H4 (cell line): ENCODE results near the gene CAMKMT. TPM values are rescaled to one million over a fixed set of nuclear protein-coding genes. Genes with fewer than 3 reads are reported as not detected.

ENCODE experiments used
- DNase-seq: peaks from one replicate; pipeline ENCODE4 v3.0.0-alpha.2; 2015; ENCODE audit warnings: low spot score
- total RNA-seq: library from RNA; depleted of rRNA; stranded (reverse); fragments of >200 nt; shearing (Covaris generic); gene quantifications from 2 replicates; pipeline ENCODE4 v1.2.3, GENCODE V29; 2014

The CAMKMT gene
- total RNA-seq, 1 experiment from 2014 or later: 4.5 TPM

GRCh38 chr2:44444881-44445280, 83.1 kb downstream of the CAMKMT start:
- DNase-seq: no peak

- DNase-seq: no peak
These were observed 87.2 kb downstream of the CAMKMT start for GRCh38 chr2:44448860-44449527.

GRCh38 chr2:44450082-44450481, 88.3 kb downstream of the CAMKMT start:
- no peak for DNase-seq

- no peak for DNase-seq
These were observed 89.1 kb downstream of the CAMKMT start for GRCh38 chr2:44450806-44451205.

- DNase-seq: no peak
These were observed 90.4 kb downstream of the CAMKMT start for GRCh38 chr2:44452069-44452583.

GRCh38 chr2:44453259-44453658, 91.5 kb downstream of the CAMKMT start:
- no peak for DNase-seq

GRCh38 chr2:44455877-44456276, 94.1 kb downstream of the CAMKMT start:
- DNase-seq: no peak

- DNase-seq: no peak
These were observed 95.2 kb downstream of the CAMKMT start for GRCh38 chr2:44456946-44457345.

- no peak for DNase-seq
These were observed 98.0 kb downstream of the CAMKMT start for GRCh38 chr2:44459739-44460138.

GRCh38 chr2:44462934-44463849, 101.4 kb downstream of the CAMKMT start:
- DNase-seq: no peak

- no peak for DNase-seq
These were observed 102.7 kb downstream of the CAMKMT start for GRCh38 chr2:44464437-44464836.

- DNase-seq: no peak
These were observed 108.4 kb downstream of the CAMKMT start for GRCh38 chr2:44470151-44470550.

- DNase-seq: no peak
These were observed 116.1 kb downstream of the CAMKMT start for GRCh38 chr2:44477657-44478414.

- peak; percentile 88 for DNase-seq
These were observed 117.6 kb downstream of the CAMKMT start for GRCh38 chr2:44479127-44479887.

GRCh38 chr2:44480068-44480467, 118.3 kb downstream of the CAMKMT start:
- DNase-seq: no peak

- DNase-seq: no peak
These were observed 125.3 kb downstream of the CAMKMT start for GRCh38 chr2:44487052-44487451.

- no peak for DNase-seq
These were observed 129.0 kb downstream of the CAMKMT start for GRCh38 chr2:44490726-44491125.

GRCh38 chr2:44494006-44494405, 132.3 kb downstream of the CAMKMT start:
- DNase-seq: no peak

GRCh38 chr2:44495035-44495434, 133.3 kb downstream of the CAMKMT start:
- no peak for DNase-seq

GRCh38 chr2:44495544-44495943, 133.8 kb downstream of the CAMKMT start:
- no peak for DNase-seq

GRCh38 chr2:44496130-44496529, 134.4 kb downstream of the CAMKMT start:
- DNase-seq: no peak
